HepG2 (cell line): ENCODE data around the gene ANKS3. TPM values are rescaled to one million over a fixed set of nuclear protein-coding genes. Genes with fewer than 3 reads are reported as not detected.
A peak's percentile ranks its signal among the peaks of the same experiment; 100 is the strongest.

ENCODE experiments used
- ATAC-seq: fragments of 200-7000 bp; cut with Tn5 transposase; 3 replicates; pipeline ENCODE4 v1.9.1; 2020; ENCODE audit warnings: mild to moderate bottlenecking, moderate library complexity
- BruUV-seq: library from RNA; stranded (reverse); fragments of 400-500 nt; replicated peaks from 2 replicates; lab custom pipeline; 2021; lab: Mats Ljungman, UMichigan
- CTCF ChIA-PET: fragments of 300-600 bp; formaldehyde crosslinking; extraction: SDS; loops from one replicate; lab custom pipeline; 2021; ENCODE audit warnings: low total read pairs, inconsistent platforms, low intra/inter-chr PET ratio; lab: Yijun Ruan, JAX
- POLR2A ChIA-PET: fragments of 350-600 bp; sonication (Branson Sonifier 250); formaldehyde crosslinking; loops from one replicate; lab custom pipeline; 2020; ENCODE audit warnings: antibody characterized with exemption, inconsistent platforms; lab: Yijun Ruan, JAX
- DNase-seq: peaks from one replicate; pipeline ENCODE4 v3.0.0-alpha.2; 2015; ENCODE audit warnings: low spot score
- FAIRE-seq: peaks from 3 replicates; lab custom pipeline; 2011; peaks lifted over from hg19 to GRCh38; lab: Jason Lieb, UNC
- H2AFZ ChIP-seq: one replicate; pipeline ENCODE4 v1.6.1; 2011; ENCODE audit warnings: low read length, inconsistent platforms
- H3K27ac ChIP-seq: fragments of 300-600 bp; 3 replicates; pipeline ENCODE4 v1.8.0; 2011; ENCODE audit warnings: mixed run types, mild to moderate bottlenecking, mixed read lengths, low read length, inconsistent platforms; ENCODE audit not compliant: insufficient read depth; ENCODE audit errors: extremely low read length
- H3K27me3 ChIP-seq, 2 experiments: fragments of 200-600 bp in 1 of 2; 2 replicates in 1 of 2; 3 replicates in 1 of 2; pipeline versions ENCODE4 v1.6.0 to v1.8.0; 2011; ENCODE audit warnings: low read length in 2 of 2, mild to moderate bottlenecking in 2 of 2, moderate library complexity in 2 of 2, inconsistent platforms in 1 of 2; ENCODE audit not compliant: insufficient read depth in 2 of 2, control insufficient read depth in 1 of 2
- H3K36me3 ChIP-seq, 2 experiments: fragments of 200-600 bp in 1 of 2; replicated peaks in 1 of 2; 2 replicates in 1 of 2; 3 replicates in 1 of 2; pipeline versions ENCODE4 v1.5.1 to v1.8.0; 2011; ENCODE audit warnings: low read length in 2 of 2, inconsistent platforms in 1 of 2; ENCODE audit not compliant: insufficient read depth in 2 of 2, control insufficient read depth in 1 of 2
- H3K4me1 ChIP-seq: 2 replicates; pipeline ENCODE4 v1.5.1; 2012; ENCODE audit warnings: low read length, inconsistent platforms; ENCODE audit not compliant: insufficient read depth
- H3K4me2 ChIP-seq: 2 replicates; pipeline ENCODE4 v1.6.0; 2011; ENCODE audit warnings: low read depth, low read length, inconsistent platforms
- H3K4me3 ChIP-seq, 3 experiments: fragments of 200-600 bp in 1 of 3; sonication (generic), shearing (Covaris generic) in 1 of 3; replicated peaks in 1 of 3; 2 replicates each; pipeline ENCODE4 v1.5.1; 2011 to 2016; ENCODE audit warnings: low read length in 3 of 3, inconsistent platforms in 2 of 3, low read depth in 2 of 3, mild to moderate bottlenecking in 2 of 3, control low read depth in 1 of 3, mixed read lengths in 1 of 3; ENCODE audit not compliant: insufficient read depth in 1 of 3
- H3K79me2 ChIP-seq: one replicate; pipeline ENCODE4 v1.6.1; 2011; ENCODE audit warnings: low read length, inconsistent platforms; ENCODE audit not compliant: insufficient read depth
- H3K9ac ChIP-seq: 2 replicates; pipeline ENCODE4 v1.6.0; 2011; ENCODE audit warnings: mild to moderate bottlenecking, low read depth, low read length, inconsistent platforms; ENCODE audit not compliant: insufficient read depth
- H3K9me3 ChIP-seq: 2 replicates; pipeline ENCODE4 v1.5.1; 2012; ENCODE audit warnings: mild to moderate bottlenecking, low read length
- H4K20me1 ChIP-seq: 2 replicates; pipeline ENCODE4 v1.6.0; 2011; ENCODE audit warnings: inconsistent platforms, mild to moderate bottlenecking, low read length, moderate library complexity; ENCODE audit not compliant: insufficient read depth
- AGO2 ChIP-seq: fragments of 200-400 bp; formaldehyde crosslinking; optimal IDR thresholded peaks from 2 replicates; pipeline ENCODE3; 2017; ENCODE audit warnings: mild to moderate bottlenecking, low read depth, low read length, moderate library complexity
- CHD4 ChIP-seq: fragments of 200-600 bp; sonication (generic); IDR thresholded peaks from 2 replicates; pipeline ENCODE4 v1.7.0; 2017; ENCODE audit warnings: mild to moderate bottlenecking, low read length, borderline replicate concordance
- FOXO1 ChIP-seq: sonication (generic); formaldehyde crosslinking; IDR thresholded peaks from 2 replicates; pipeline ENCODE4 v1.4.0; 2020; ENCODE audit warnings: missing genetic modification reagents
- HCFC1 ChIP-seq: fragments of 150-350 bp; IDR thresholded peaks from 2 replicates; pipeline ENCODE4 v1.6.1; 2014; ENCODE audit warnings: low read depth, low read length
- MAFK ChIP-seq, 2 experiments: IDR thresholded peaks in 1 of 2; conservative IDR thresholded peaks in 1 of 2; 2 replicates each; pipeline ENCODE4 v1.6.1; 2011; ENCODE audit warnings: improper control_type of control experiment in 2 of 2, low read length in 2 of 2
- MLLT10 ChIP-seq: sonication (generic); formaldehyde crosslinking; IDR thresholded peaks from 2 replicates; pipeline ENCODE4 v1.4.0; 2020; ENCODE audit warnings: missing genetic modification reagents
- NR2C2 ChIP-seq: sonication (generic); formaldehyde crosslinking; IDR thresholded peaks from 2 replicates; pipeline ENCODE4 v1.4.0; 2020; ENCODE audit warnings: missing genetic modification reagents, mild to moderate bottlenecking, moderate library complexity, borderline replicate concordance
- SRSF4 ChIP-seq: fragments of 200-400 bp; formaldehyde crosslinking; IDR thresholded peaks from one replicate; pipeline ENCODE4 v1.6.1; 2018; ENCODE audit warnings: mild to moderate bottlenecking, low read depth, low read length, moderate library complexity; ENCODE audit not compliant: poor library complexity, severe bottlenecking
- UBTF ChIP-seq: sonication (generic); formaldehyde crosslinking; IDR thresholded peaks from 2 replicates; pipeline ENCODE4 v1.4.0; 2020; ENCODE audit warnings: mild to moderate bottlenecking, missing genetic modification reagents
- ZBTB38 ChIP-seq: sonication (generic); formaldehyde crosslinking; IDR thresholded peaks from 2 replicates; pipeline ENCODE4 v1.5.1; 2020; ENCODE audit warnings: mild to moderate bottlenecking, missing genetic modification reagents
- ZFP1 ChIP-seq: IDR thresholded peaks from 2 replicates; pipeline ENCODE4 v1.6.1; 2016
- ZFP90 ChIP-seq: sonication (generic); formaldehyde crosslinking; IDR thresholded peaks from 2 replicates; pipeline ENCODE4 v1.8.0; 2022; ENCODE audit warnings: missing genetic modification reagents, mild to moderate bottlenecking, inconsistent platforms, borderline replicate concordance
- ZNF24 ChIP-seq: fragments of 450-650 bp; IDR thresholded peaks from 2 replicates; pipeline ENCODE4 v1.6.1; 2017; ENCODE audit warnings: antibody characterized with exemption, mild to moderate bottlenecking
- ZNF275 ChIP-seq: sonication (generic); formaldehyde crosslinking; IDR thresholded peaks from 2 replicates; pipeline ENCODE4 v1.8.0; 2022; ENCODE audit warnings: missing genetic modification reagents, mild to moderate bottlenecking, inconsistent platforms, borderline replicate concordance
- ZNF496 ChIP-seq: sonication (generic); formaldehyde crosslinking; IDR thresholded peaks from 2 replicates; pipeline ENCODE4 v1.8.1; 2023; ENCODE audit warnings: mild to moderate bottlenecking, moderate library complexity, missing genetic modification reagents; ENCODE audit not compliant: insufficient replicate concordance
- ZNF564 ChIP-seq: sonication (generic); formaldehyde crosslinking; IDR thresholded peaks from 2 replicates; pipeline ENCODE4 v1.8.1; 2023; ENCODE audit warnings: mild to moderate bottlenecking, missing genetic modification reagents
- ZNF589 ChIP-seq: sonication (generic); formaldehyde crosslinking; conservative IDR thresholded peaks from 2 replicates; pipeline ENCODE4 v1.8.0; 2022; ENCODE audit warnings: mild to moderate bottlenecking, moderate library complexity, missing genetic modification reagents
- ZNF660 ChIP-seq: sonication (generic); formaldehyde crosslinking; IDR thresholded peaks from 2 replicates; pipeline ENCODE4 v1.5.1; 2020; ENCODE audit warnings: mild to moderate bottlenecking, low read depth, missing genetic modification reagents, borderline replicate concordance
- ZSCAN31 ChIP-seq: sonication (generic); formaldehyde crosslinking; IDR thresholded peaks from 2 replicates; pipeline ENCODE4 v1.5.0; 2020; ENCODE audit warnings: low read depth, mild to moderate bottlenecking, missing genetic modification reagents
- WGBS: methylation state at CpG from one replicate; pipeline ENCODE4 v1.1.6; 2017; ENCODE audit warnings: low lambda C conversion rate; 5-methylcytosine and 5-hydroxymethylcytosine counted together
- in situ Hi-C: cut with HindIII; loops from 2 replicates; pipeline ENCODE4 v1.10.0; 2017; ENCODE audit warnings: low pct_unique_long_range_greater_than_20kb; ENCODE audit not compliant: extremely low pct_ligation_motif_present
- intact Hi-C: fragments of 100-400 bp; cut with micrococcal nuclease; formaldehyde crosslinking; loops from one replicate; pipeline ENCODE4 v1.10.0; 2022; ENCODE audit not compliant: unreplicated experiment
- polyA plus RNA-seq, 8 experiments: library from polyadenylated mRNA; depleted of rRNA in 3 of 8; stranded (reverse) in 7 of 8; unstranded in 1 of 8; fragments of >200 nt; fragmentation: Illumina TruSeq in 4 of 8; extraction: Trizol in 4 of 8; gene quantifications; 2 replicates each; pipeline versions ENCODE4 v1.2.1 to v1.2.3, GENCODE V29; 2011 to 2016; ENCODE audit warnings: low read depth in 4 of 8, missing spikeins in 1 of 8, mixed read lengths in 1 of 8; ENCODE audit not compliant: insufficient read depth in 1 of 8
- total RNA-seq, 5 experiments: library from RNA; depleted of rRNA; stranded (reverse); fragments of >200 nt; fragmentation: Illumina TruSeq; extraction: Trizol; gene quantifications; 2 replicates each; pipeline ENCODE4 v1.2.3, GENCODE V29; 2016; ENCODE audit warnings: low read depth in 1 of 5
- TF ChIP-seq, protein P1 (sequence below): sonication (generic); formaldehyde crosslinking; IDR thresholded peaks from 2 replicates; pipeline ENCODE4 v1.4.0; 2020; ENCODE audit warnings: missing genetic modification reagents

Gene ANKS3
- total and polyA plus RNA-seq, 2 of the 13 experiments (the other 11 are each of a cell fraction or from before 2014, with no cell fraction given), result 11.4 to 15.9 TPM

DNA sequence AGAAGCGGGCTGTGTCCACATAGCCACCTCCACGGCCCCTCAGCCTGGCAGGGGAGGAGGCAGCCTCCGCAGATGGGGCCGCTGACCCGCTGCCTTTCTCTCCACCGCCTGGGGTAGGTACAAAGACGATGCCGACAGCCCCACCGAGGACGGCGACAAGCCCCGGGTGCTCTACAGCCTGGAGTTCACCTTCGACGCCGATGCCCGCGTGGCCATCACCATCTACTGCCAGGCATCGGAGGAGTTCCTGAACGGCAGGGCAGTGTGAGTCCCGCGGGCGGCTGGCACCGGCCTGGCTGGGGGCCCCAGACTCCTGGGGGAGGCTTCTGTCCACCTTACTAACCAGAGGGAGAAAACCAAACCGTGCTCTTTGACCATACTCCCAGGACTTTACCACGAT lies 81.5 kb downstream of the ANKS3 start (continued):
- TF ChIP-seq, protein P1, sequence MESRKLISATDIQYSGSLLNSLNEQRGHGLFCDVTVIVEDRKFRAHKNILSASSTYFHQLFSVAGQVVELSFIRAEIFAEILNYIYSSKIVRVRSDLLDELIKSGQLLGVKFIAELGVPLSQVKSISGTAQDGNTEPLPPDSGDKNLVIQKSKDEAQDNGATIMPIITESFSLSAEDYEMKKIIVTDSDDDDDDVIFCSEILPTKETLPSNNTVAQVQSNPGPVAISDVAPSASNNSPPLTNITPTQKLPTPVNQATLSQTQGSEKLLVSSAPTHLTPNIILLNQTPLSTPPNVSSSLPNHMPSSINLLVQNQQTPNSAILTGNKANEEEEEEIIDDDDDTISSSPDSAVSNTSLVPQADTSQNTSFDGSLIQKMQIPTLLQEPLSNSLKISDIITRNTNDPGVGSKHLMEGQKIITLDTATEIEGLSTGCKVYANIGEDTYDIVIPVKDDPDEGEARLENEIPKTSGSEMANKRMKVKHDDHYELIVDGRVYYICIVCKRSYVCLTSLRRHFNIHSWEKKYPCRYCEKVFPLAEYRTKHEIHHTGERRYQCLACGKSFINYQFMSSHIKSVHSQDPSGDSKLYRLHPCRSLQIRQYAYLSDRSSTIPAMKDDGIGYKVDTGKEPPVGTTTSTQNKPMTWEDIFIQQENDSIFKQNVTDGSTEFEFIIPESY (CRISPR knock-in tag), result 0 out of 2 replicates have a peak, but pooled peaks have one; percentile 6
- TF ChIP-seq ZFP90 (CRISPR knock-in tag), result no peak
- TF ChIP-seq FOXO1 (CRISPR knock-in tag), result no peak
- no peak for TF ChIP-seq NR2C2 (CRISPR knock-in tag)
- peak; percentile 31 for TF ChIP-seq AGO2
- TF ChIP-seq ZBTB38 (CRISPR knock-in tag), result peak; percentile 90
- no peak for TF ChIP-seq ZNF564 (CRISPR knock-in tag)
- TF ChIP-seq ZNF275 (CRISPR knock-in tag), result no peak
- TF ChIP-seq MLLT10, result no peak

- ATAC-seq, result no peak
- BruUV-seq, result no TSS peak
- Histone ChIP-seq H3K27ac (no peak overlapping the region), H3K27me3 (no peaks in the 10 kb centered on the region), H3K4me3 (no peak overlapping the region), H3K4me2 (no peak overlapping the region), H3K9ac (no peak overlapping the region), H4K20me1 (no peaks in the 10 kb centered on the region), H3K4me1 (peaks cover 52% of the 10 kb centered on the region), H3K9me3 (no peaks in the 10 kb centered on the region), H3K79me2 (peaks cover 18% of the 10 kb centered on the region), H2AFZ (no peak overlapping the region), H3K36me3 (peaks cover 24 to 40% of the 10 kb centered on the region in 2 experiments; a peak in 4 of 5 replicates)
- POLR2A ChIA-PET, result no interaction called here
- CTCF ChIA-PET, result no interaction called here
- in situ Hi-C loops, result no loop called here
- intact Hi-C loops, result no loop called here
- no peak for DNase-seq
- 95% methylated on average over 13 of the region's 13 CpGs for WGBS
- no peak for FAIRE-seq
- TF ChIP-seq ZNF496, result no peak
- no peak for TF ChIP-seq ZSCAN31
- no peak for TF ChIP-seq CHD4
- TF ChIP-seq ZNF589 (CRISPR knock-in tag), result no peak
- no peak for TF ChIP-seq HCFC1
- no peak for TF ChIP-seq ZNF660 (CRISPR knock-in tag)
- no peak for TF ChIP-seq MAFK (conservative IDR thresholded peaks at IDR 0.05 in 1 of 2, IDR thresholded peaks at IDR 0.05 in 1 of 2; ENCODE audit: low read length in 2 of 2)
- TF ChIP-seq ZFP1, result no peak
- TF ChIP-seq SRSF4, result no peak
- no peak for TF ChIP-seq UBTF (CRISPR knock-in tag)
- no peak for TF ChIP-seq ZNF24
Measured at GRCh38 chr16:4651827-4652226, 82.2 kb downstream of the ANKS3 start.
